NT2/D1 (cell line): ENCODE results near the gene SERPINE1.

Experiments used
- YY1 ChIP-seq: IDR thresholded peaks from 2 replicates; pipeline ENCODE4 v1.6.1; 2011; ENCODE audit not compliant: insufficient read length, insufficient read depth
- ZNF274 ChIP-seq: IDR thresholded peaks from 2 replicates; pipeline ENCODE4 v1.6.1; 2011; ENCODE audit warnings: mild to moderate bottlenecking, low read depth, low read length

GRCh38 chr7:101162551-101163278, 35.8 kb downstream of the SERPINE1 start:
- TF ChIP-seq ZNF274 (no peak), YY1 (no peak)
